ENCODE data around the gene MBNL2.

Gene MBNL2

GRCh38 chr13:97395447-97396136 is 173.5 kb downstream of the MBNL2 start:
- peaks cover 15% of the 10 kb centered on the region for H3K36me3 ChIP-seq (ENCODE audit: insufficient read depth, low read length)
- no peak overlapping the region for H3K27ac ChIP-seq (ENCODE audit: low read depth, low read length)
- no peaks in the 10 kb centered on the region for H3K27me3 ChIP-seq (ENCODE audit: control insufficient read depth in 1 of 2, insufficient read depth in 2 of 2, low read length in 2 of 2)
- H3K9me3 ChIP-seq (ENCODE audit: low read length): no peaks in the 10 kb centered on the region
- H3K4me1 ChIP-seq (ENCODE audit: insufficient read depth, low read length): peaks cover 9% of the 10 kb centered on the region
- H3K9ac ChIP-seq (ENCODE audit: low read length): no peak overlapping the region
- no peak overlapping the region for H3K4me3 ChIP-seq (ENCODE audit: low read depth in 1 of 2, low read length in 2 of 2)

GRCh38 chr13:97397267-97397666 is 175.1 kb downstream of the MBNL2 start:
- Histone ChIP-seq H3K9ac (ENCODE audit: low read length) (no peak overlapping the region), H3K9me3 (ENCODE audit: low read length) (no peaks in the 10 kb centered on the region), H3K36me3 (ENCODE audit: insufficient read depth, low read length) (peaks cover 5% of the 10 kb centered on the region), H3K4me1 (ENCODE audit: insufficient read depth, low read length) (peaks cover 9% of the 10 kb centered on the region), H3K27ac (ENCODE audit: low read depth, low read length) (no peak overlapping the region), H3K27me3 (ENCODE audit: control insufficient read depth in 1 of 2, insufficient read depth in 2 of 2, low read length in 2 of 2) (no peaks in the 10 kb centered on the region), H3K4me3 (ENCODE audit: low read depth in 1 of 2, low read length in 2 of 2) (no peak overlapping the region)

DNA sequence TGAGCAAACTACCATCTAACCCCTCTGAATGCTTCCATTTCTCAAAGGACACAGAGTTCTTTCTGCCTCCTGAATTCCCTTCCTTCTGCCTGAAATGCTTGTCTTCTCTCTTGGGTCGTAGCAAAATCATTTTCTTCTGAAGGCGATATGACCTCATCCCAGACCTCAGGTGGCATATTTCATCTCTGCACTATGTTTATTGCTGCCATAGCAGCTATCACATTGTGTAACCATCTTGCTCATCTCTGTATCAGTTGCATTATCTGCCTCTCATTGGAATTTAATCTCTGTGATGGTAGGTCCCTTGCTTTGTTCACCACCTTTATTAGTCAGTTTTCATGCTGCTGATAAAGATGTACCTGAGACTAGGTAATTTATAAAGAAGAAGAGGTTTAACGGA is 179.3 kb downstream of the MBNL2 start:
- no peak overlapping the region for H3K27ac ChIP-seq (ENCODE audit: low read depth, low read length)
- H3K9me3 ChIP-seq (ENCODE audit: low read length): no peaks in the 10 kb centered on the region

DNA sequence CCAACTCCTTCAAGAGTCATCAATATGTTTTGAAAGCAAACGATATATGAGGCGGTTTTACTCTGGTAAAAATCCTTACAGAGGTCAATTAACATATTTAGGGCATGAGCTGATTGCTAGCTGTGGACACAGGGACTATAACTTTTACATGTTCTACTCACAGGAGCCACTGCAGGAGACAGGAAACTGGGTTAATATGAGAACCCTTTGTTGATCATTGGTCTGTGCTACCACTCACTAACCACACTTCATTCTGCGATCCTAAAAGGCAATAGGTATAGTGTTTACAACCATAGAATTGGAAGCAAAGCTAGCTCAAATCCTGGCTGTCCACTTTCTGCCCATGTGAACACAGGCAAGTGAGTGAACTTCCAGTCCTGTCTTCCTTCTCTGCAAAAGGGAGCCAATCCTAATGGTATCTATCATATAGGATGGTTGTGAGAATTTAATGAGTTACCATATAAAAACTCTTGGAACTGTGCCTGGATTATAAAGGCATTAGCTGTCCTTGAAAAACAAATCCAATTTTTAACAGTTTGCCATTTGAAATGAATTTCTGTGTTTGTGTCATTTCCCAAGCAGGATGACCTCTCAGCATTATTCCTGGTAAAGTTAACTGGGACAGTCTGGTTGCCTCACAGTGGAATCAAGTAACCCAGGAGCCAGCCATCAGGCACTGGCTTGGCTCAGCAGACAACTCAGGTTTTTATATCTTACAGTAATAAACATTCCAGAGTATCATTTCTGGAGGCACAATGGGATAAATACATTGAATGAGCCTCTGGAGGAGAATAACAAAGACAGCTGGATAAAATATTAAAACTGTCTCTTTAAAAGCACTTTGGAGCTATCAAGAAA is 182.0 kb downstream of the MBNL2 start:
- H3K4me3 ChIP-seq (ENCODE audit: low read depth in 1 of 2, low read length in 2 of 2): no peak overlapping the region
- H3K27ac ChIP-seq (ENCODE audit: low read depth, low read length): no peak overlapping the region
- no peaks in the 10 kb centered on the region for H3K4me1 ChIP-seq (ENCODE audit: insufficient read depth, low read length)
- no peak overlapping the region for H3K9ac ChIP-seq (ENCODE audit: low read length)
- H3K9me3 ChIP-seq (ENCODE audit: low read length): no peaks in the 10 kb centered on the region
- no peaks in the 10 kb centered on the region for H3K36me3 ChIP-seq (ENCODE audit: insufficient read depth, low read length)
- no peaks in the 10 kb centered on the region for H3K27me3 ChIP-seq (ENCODE audit: control insufficient read depth in 1 of 2, insufficient read depth in 2 of 2, low read length in 2 of 2)

More for the DNA sequence above, 179.3 kb downstream of the MBNL2 start:
- Histone ChIP-seq H3K9ac (ENCODE audit: low read length) (no peak overlapping the region), H3K27me3 (ENCODE audit: control insufficient read depth in 1 of 2, insufficient read depth in 2 of 2, low read length in 2 of 2) (no peaks in the 10 kb centered on the region), H3K4me1 (ENCODE audit: insufficient read depth, low read length) (peaks cover 9% of the 10 kb centered on the region), H3K4me3 (ENCODE audit: low read depth in 1 of 2, low read length in 2 of 2) (no peak overlapping the region), H3K36me3 (ENCODE audit: insufficient read depth, low read length) (no peaks in the 10 kb centered on the region)

DNA sequence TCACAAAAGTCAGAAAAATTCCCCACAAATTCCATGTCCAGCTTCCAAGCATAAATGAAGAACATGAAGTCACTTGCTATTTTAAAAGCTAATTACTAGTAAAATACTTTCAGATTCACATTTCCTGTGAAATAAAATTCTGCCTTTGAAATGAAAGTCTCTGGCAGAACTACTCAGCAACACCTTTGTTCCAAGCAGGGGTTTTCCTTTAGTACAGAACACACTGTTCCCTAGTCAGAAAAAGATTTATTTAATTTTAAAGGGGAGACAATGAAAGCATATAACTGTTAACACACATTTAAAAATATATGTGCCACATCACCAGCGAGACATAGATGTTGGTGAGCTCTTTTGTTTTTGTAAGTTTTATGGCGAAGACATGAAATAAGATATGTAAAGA is 185.4 kb downstream of the MBNL2 start:
- H3K36me3 ChIP-seq (ENCODE audit: insufficient read depth, low read length): no peaks in the 10 kb centered on the region
- no peaks in the 10 kb centered on the region for H3K9me3 ChIP-seq (ENCODE audit: low read length)
- H3K4me3 ChIP-seq (ENCODE audit: low read depth in 1 of 2, low read length in 2 of 2): no peak overlapping the region
- H3K27me3 ChIP-seq (ENCODE audit: control insufficient read depth in 1 of 2, insufficient read depth in 2 of 2, low read length in 2 of 2): no peaks in the 10 kb centered on the region
- no peak overlapping the region for H3K27ac ChIP-seq (ENCODE audit: low read depth, low read length)
- no peaks in the 10 kb centered on the region for H3K4me1 ChIP-seq (ENCODE audit: insufficient read depth, low read length)
- no peak overlapping the region for H3K9ac ChIP-seq (ENCODE audit: low read length)

DNA sequence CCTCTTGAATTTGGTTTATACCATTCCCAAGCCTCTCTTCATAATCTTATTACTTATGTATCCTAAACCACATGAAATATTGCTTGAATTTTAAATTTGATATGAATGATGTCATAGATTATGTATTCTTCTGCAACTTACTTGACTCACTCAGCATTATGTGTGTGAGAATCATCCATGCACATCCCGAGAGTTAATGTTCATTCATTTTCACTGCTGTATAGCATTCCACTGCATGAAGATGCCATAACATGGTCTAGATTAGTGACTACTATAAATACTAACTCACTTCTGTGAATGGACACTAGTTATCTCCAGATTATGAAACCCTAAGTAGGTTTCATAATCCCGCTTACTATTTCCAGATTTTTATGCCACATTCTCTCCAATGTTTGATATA is 186.8 kb downstream of the MBNL2 start:
- Histone ChIP-seq H3K27ac (ENCODE audit: low read depth, low read length) (no peak overlapping the region), H3K9me3 (ENCODE audit: low read length) (no peaks in the 10 kb centered on the region), H3K36me3 (ENCODE audit: insufficient read depth, low read length) (no peaks in the 10 kb centered on the region), H3K4me3 (ENCODE audit: low read depth in 1 of 2, low read length in 2 of 2) (no peak overlapping the region), H3K4me1 (ENCODE audit: insufficient read depth, low read length) (no peaks in the 10 kb centered on the region), H3K27me3 (ENCODE audit: control insufficient read depth in 1 of 2, insufficient read depth in 2 of 2, low read length in 2 of 2) (no peaks in the 10 kb centered on the region), H3K9ac (ENCODE audit: low read length) (no peak overlapping the region)

- Histone ChIP-seq H3K27me3 (ENCODE audit: control insufficient read depth in 1 of 2, insufficient read depth in 2 of 2, low read length in 2 of 2) (no peaks in the 10 kb centered on the region), H3K4me3 (ENCODE audit: low read depth in 1 of 2, low read length in 2 of 2) (no peak overlapping the region), H3K4me1 (ENCODE audit: insufficient read depth, low read length) (no peaks in the 10 kb centered on the region), H3K9ac (ENCODE audit: low read length) (no peak overlapping the region), H3K36me3 (ENCODE audit: insufficient read depth, low read length) (no peaks in the 10 kb centered on the region), H3K27ac (ENCODE audit: low read depth, low read length) (no peak overlapping the region), H3K9me3 (ENCODE audit: low read length) (no peaks in the 10 kb centered on the region)
Observed at GRCh38 chr13:97411984-97412383, 189.9 kb downstream of the MBNL2 start.

GRCh38 chr13:97413694-97414093 is 191.6 kb downstream of the MBNL2 start:
- no peak overlapping the region for H3K4me3 ChIP-seq (ENCODE audit: low read depth in 1 of 2, low read length in 2 of 2)
- no peak overlapping the region for H3K27ac ChIP-seq (ENCODE audit: low read depth, low read length)
- H3K9ac ChIP-seq (ENCODE audit: low read length): no peak overlapping the region
- H3K27me3 ChIP-seq (ENCODE audit: control insufficient read depth in 1 of 2, insufficient read depth in 2 of 2, low read length in 2 of 2): no peaks in the 10 kb centered on the region
- H3K9me3 ChIP-seq (ENCODE audit: low read length): no peaks in the 10 kb centered on the region
- no peaks in the 10 kb centered on the region for H3K36me3 ChIP-seq (ENCODE audit: insufficient read depth, low read length)
- no peaks in the 10 kb centered on the region for H3K4me1 ChIP-seq (ENCODE audit: insufficient read depth, low read length)

DNA sequence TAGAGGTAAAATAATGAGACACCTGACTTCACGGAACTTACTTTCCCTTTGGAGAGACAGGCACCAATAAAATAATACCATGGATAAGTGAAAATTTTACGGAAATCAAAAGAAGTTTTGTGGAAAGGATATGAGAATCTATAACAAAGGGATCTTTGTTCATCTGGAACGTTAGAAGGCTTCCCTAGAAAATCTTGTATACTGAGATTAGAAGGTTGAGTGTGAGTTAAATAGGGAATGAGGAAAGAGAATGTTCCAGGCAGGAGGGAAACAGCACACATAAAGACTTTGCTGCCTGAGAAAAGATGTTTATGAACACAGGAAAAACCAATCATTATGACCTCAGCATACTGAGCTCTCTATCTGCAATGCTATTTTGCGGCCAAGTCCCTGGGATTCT is 192.3 kb downstream of the MBNL2 start:
- Histone ChIP-seq H3K36me3 (ENCODE audit: insufficient read depth, low read length) (no peaks in the 10 kb centered on the region), H3K9ac (ENCODE audit: low read length) (no peak overlapping the region), H3K4me3 (ENCODE audit: low read depth in 1 of 2, low read length in 2 of 2) (no peak overlapping the region), H3K9me3 (ENCODE audit: low read length) (no peaks in the 10 kb centered on the region), H3K27ac (ENCODE audit: low read depth, low read length) (no peak overlapping the region), H3K27me3 (ENCODE audit: control insufficient read depth in 1 of 2, insufficient read depth in 2 of 2, low read length in 2 of 2) (no peaks in the 10 kb centered on the region), H3K4me1 (ENCODE audit: insufficient read depth, low read length) (no peaks in the 10 kb centered on the region)

DNA sequence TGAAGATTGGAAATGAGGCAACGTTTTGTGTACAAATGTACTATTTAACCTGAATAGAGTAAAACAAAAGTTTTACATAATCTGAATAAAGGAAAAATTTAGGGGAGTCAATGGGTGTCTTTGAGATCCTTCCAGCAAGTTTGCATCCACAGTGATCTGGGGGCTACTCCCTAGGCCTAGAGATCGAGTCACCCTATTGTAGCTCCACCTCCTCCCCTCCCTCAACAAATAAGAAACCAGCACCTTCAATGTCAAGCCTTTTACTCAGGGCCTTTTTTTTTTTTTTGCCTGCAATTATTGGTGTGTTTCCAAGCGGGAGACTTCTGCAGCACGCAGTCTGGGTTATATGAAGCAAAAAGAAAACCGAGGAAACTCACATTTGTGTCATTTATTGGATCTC is 195.6 kb downstream of the MBNL2 start:
- H3K9me3 ChIP-seq (ENCODE audit: low read length): no peaks in the 10 kb centered on the region
- H3K4me3 ChIP-seq (ENCODE audit: low read depth in 1 of 2, low read length in 2 of 2): no peak overlapping the region
- H3K27me3 ChIP-seq (ENCODE audit: control insufficient read depth in 1 of 2, insufficient read depth in 2 of 2, low read length in 2 of 2): no peaks in the 10 kb centered on the region
- no peaks in the 10 kb centered on the region for H3K36me3 ChIP-seq (ENCODE audit: insufficient read depth, low read length)
- H3K9ac ChIP-seq (ENCODE audit: low read length): no peak overlapping the region
- H3K27ac ChIP-seq (ENCODE audit: low read depth, low read length): no peak overlapping the region
- no peaks in the 10 kb centered on the region for H3K4me1 ChIP-seq (ENCODE audit: insufficient read depth, low read length)

DNA sequence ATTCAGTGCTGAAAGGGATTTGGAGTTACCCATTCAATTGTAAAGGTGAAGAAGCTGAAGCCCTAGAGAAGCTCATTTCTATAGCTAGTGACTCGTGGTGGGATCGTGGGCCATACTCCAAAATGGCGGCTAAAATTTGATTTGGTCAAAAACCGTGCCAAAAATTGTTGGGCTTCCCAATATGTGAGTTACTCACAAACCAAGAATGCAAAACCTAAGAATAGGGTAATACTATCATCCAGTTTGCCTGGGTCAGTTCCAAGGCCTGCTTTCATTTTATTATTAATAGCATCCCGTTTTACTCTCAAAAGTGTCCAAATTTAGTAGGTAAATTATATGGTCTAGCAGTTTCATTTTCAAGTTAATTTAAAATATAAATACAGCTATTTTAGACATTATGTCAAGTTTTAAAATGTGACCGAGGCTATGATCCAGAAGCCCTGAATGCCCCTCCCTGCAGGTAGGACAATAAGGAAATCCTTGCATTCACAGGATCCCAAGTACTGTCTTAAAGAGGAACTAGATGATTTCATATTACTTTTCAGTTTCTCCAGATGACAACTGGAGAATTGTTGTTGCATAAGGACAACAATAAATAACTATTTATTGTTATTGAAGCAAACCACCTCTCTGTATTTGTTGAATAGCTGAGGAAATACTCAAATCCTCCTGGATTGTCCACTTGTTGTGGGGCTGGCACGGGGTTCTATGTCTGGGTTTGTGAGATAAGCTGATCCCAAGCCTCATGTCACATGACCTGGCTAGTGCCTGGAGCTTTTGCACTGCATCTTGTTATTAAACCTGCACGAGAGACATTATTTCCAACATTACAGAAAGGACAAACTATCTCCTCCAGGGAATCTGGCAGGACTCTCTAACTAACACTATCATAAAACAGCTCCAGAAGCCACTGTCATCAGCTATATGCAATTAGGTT is 200.3 kb downstream of the MBNL2 start:
- no peaks in the 10 kb centered on the region for H3K9me3 ChIP-seq (ENCODE audit: low read length)
- H3K36me3 ChIP-seq (ENCODE audit: insufficient read depth, low read length): no peaks in the 10 kb centered on the region
- no peak overlapping the region for H3K27ac ChIP-seq (ENCODE audit: low read depth, low read length)
- H3K27me3 ChIP-seq (ENCODE audit: control insufficient read depth in 1 of 2, insufficient read depth in 2 of 2, low read length in 2 of 2): no peaks in the 10 kb centered on the region
- no peak overlapping the region for H3K9ac ChIP-seq (ENCODE audit: low read length)
- no peaks in the 10 kb centered on the region for H3K4me1 ChIP-seq (ENCODE audit: insufficient read depth, low read length)
- no peak overlapping the region for H3K4me3 ChIP-seq (ENCODE audit: low read depth in 1 of 2, low read length in 2 of 2)

Data from muscle layer of colon (tissue), 2 donors.